ENCODE data around the gene TIMM17A.

TIMM17A gene

GRCh38 chr1:201984446-201984845, 29.1 kb downstream of the TIMM17A start:
- no peak for DNase-seq (ENCODE audit: low spot score)

DNA sequence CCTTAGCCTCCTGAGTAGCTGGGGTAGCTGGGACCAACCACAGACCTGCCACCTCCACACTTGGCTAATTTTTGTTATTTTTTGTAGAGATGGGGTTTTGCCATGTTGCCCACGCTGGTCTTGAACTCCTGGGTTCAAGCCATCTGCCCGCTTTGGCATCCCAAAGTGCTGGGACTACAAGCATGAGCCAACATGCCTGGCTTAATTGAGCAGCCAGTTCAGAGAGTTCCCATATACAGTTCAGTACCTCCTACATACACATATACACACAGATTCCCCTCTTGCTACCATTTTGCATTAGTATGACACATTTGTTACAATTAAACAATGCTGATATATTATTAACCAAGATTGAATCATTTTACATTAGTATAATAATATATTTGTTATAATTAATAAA, 30.1 kb downstream of the TIMM17A start:
- no peak for DNase-seq (ENCODE audit: low spot score)

GRCh38 chr1:201988601-201989000, 33.3 kb downstream of the TIMM17A start:
- no peak for DNase-seq (ENCODE audit: low spot score)

DNA sequence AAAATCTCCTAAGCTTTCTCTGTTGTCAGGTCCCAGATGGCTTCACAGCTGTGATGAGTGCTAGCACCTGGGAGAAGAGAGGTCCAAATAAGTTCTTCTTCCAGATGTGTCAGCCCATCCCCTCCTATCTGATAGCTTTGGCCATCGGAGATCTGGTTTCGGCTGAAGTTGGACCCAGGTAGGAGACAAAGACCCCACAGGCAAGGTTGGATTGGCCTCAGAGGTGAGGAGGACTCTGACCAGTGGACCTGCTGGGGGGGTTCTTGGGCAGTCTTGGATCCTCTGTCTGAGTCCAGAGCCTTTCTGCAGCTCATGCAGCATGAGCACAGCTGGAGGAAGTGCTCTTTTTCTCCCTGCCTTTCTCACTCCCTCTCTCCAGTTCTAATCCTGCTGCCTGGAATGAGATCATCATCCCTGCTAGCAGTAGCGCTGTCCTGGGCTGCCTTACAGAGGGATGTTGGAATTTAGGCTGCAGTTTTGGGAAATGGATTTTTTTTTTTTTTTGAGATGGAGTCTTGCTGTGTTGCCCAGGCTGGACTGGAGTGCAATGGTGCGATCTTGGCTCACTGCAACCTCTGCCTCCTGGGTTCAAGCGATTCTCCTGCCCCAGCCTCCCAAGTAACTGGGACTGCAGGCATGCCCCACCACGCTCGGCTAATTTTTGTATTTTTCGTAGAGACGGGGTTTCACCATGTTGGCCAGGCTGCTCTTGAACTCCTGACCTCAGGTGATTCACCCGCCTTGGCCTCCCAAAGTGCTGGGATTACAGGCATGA, 34.2 kb downstream of the TIMM17A start:
- no peak for DNase-seq (ENCODE audit: low spot score)

GRCh38 chr1:201990427-201990826, 35.1 kb downstream of the TIMM17A start:
- DNase-seq (ENCODE audit: low spot score) = no peak

- DNase-seq (ENCODE audit: low spot score) = peak; percentile 39
Observed at GRCh38 chr1:201999625-202000238, 44.4 kb downstream of the TIMM17A start.

GRCh38 chr1:202002507-202002906, 47.2 kb downstream of the TIMM17A start:
- no peak for DNase-seq (ENCODE audit: low spot score)

DNA sequence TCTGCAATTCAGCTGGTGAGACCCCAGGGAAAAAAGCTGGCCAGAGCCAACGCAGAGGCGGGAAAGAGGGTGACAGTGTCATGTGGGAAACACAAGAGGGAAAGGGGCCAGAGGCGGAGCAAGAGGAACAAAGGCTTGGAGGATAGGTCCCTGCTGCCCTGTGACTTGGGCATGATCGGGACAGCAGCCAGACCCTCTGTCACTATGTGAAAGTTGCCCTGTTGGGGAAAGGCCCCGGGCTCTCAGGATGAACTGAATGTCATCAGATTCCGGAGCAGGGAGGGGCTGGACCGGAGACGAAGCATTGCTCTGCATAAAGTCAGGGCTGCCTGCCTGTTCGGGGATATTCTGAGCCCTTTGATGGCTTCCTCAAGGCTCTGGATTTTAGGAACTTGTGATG, 49.4 kb downstream of the TIMM17A start:
- DNase-seq (ENCODE audit: low spot score) = no peak

DNA sequence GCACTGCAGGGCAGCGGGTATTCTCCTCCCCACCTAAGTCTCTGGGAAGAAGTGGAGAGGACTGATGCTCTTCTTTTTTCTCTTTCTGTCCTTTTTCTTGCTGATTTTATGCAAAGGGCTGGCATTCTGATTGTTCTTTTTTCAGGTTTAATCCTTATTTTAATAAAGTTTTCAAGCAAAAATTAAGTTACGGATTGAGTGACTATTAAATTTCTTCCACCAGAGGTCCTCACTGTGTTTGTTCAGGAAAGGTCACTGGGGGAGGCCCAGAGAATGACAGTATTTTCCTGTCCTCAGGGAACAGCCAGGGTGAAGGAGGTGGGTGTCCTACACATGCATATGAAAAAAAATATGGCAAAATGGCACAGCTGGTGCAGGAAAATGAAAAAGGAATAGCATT, 50.7 kb downstream of the TIMM17A start:
- DNase-seq (ENCODE audit: low spot score) = no peak

GRCh38 chr1:202007304-202007703, 52.0 kb downstream of the TIMM17A start:
- DNase-seq (ENCODE audit: low spot score) = no peak

DNA sequence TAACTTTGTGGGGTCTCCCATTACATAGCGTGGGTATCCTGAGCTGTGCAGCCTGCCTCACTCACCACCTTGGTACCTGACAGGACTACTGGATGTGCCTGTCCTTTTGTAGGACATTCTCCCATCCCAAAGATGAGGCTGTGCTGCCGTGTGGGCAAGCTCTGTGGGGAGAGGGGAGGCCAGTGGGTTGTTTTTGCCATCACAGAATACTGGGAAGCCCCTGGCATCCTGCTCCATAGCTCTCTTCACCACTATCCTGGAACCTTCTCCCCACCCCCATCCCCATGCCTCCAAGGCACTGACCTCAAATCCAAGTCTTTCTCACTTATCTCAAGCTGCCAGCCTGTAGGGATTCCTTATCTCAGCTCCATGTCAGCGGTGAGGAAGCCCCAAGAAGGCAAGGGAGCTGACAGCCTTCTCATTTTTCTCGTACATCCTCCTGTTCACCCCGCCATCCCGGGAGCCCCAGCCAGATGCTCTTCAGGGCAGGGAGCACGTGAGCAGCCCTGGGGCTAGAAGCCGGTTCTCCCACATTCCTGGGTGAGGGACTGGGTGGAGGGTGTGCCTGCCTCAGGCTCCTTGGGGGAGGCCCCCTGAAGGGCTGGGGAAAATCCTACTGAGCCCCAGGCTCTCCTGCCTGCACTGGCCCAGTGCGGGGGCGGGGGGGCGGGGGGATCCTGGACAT, 52.6 kb downstream of the TIMM17A start:
- DNase-seq (ENCODE audit: low spot score) = no peak

- peak; percentile 68 for DNase-seq (ENCODE audit: low spot score)
Observed at GRCh38 chr1:202009326-202010179, 54.2 kb downstream of the TIMM17A start.

GRCh38 chr1:202010180-202011015, 55.1 kb downstream of the TIMM17A start, which contains the start of gene ELF3:
TSS of gene ELF3 (plus strand) at chr1:202010587. CDS start at chr1:202011137, 550 bp downstream.
- DNase-seq (ENCODE audit: low spot score) = no peak

- DNase-seq (ENCODE audit: low spot score) = no peak
Observed at GRCh38 chr1:202011994-202012393, 56.7 kb downstream of the TIMM17A start.

- no peak for DNase-seq (ENCODE audit: low spot score)
Observed at GRCh38 chr1:202012544-202013478, 57.5 kb downstream of the TIMM17A start.

DNA sequence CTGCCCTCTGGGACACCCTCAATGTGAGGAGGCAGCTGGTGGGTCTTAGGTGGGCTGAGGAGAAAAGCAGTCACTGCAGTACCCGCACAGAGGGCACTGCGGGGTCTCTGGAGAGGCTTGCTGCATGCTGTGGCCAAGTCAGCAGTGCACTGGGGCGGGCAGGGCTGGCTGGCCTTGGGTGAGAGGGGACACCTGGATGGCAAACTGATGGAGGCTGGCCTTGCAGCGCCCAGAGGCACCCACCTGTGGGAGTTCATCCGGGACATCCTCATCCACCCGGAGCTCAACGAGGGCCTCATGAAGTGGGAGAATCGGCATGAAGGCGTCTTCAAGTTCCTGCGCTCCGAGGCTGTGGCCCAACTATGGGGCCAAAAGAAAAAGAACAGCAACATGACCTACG, 58.3 kb downstream of the TIMM17A start:
- no peak for DNase-seq (ENCODE audit: low spot score)

DNA sequence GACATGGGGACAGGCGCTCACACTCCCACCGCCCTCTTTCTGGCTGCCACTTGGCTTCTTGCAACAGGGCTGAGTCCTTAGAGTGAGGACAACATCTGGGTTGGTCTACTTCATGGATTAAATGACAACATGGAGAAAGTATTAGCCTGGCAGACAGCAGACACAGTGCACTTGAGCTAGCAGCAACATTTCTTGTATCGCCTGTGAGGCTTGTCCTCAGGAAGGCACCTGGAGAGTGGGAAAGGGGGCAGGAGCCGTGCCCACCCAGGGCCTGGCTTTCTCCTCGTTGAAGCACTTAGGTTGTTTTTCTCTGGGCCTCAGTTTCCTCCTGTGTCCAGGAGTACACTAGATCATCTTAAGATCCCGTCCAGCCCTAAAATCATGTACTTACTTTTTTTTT, 58.8 kb downstream of the TIMM17A start:
- DNase-seq (ENCODE audit: low spot score) = no peak

DNA sequence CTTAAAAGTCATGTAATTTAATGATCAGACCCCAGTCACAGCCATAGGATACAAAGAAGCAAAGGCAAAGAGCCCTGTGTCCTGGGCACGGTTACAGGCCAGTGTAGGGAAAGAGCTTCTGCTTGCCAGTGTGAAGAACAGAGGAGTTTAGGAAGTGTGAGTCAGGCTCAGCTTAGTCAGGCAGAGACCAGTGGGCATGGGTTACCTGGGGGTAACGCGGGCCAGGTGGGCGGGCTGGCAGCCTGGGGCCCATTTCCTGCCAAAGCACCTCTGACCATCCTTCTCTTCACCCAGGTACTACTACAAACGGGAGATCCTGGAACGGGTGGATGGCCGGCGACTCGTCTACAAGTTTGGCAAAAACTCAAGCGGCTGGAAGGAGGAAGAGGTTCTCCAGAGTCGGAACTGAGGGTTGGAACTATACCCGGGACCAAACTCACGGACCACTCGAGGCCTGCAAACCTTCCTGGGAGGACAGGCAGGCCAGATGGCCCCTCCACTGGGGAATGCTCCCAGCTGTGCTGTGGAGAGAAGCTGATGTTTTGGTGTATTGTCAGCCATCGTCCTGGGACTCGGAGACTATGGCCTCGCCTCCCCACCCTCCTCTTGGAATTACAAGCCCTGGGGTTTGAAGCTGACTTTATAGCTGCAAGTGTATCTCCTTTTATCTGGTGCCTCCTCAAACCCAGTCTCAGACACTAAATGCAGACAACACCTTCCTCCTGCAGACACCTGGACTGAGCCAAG, 59.8 kb downstream of the TIMM17A start:
- no peak for DNase-seq (ENCODE audit: low spot score)

- DNase-seq (ENCODE audit: low spot score) = no peak
Observed at GRCh38 chr1:202015662-202015937, 60.3 kb downstream of the TIMM17A start.
